Osteocyte (in vitro differentiated cells): Measurements from ENCODE around the gene DCST2. TPM values are rescaled to one million over a fixed set of nuclear protein-coding genes. Genes with fewer than 3 reads are reported as not detected.
A peak's percentile ranks its signal among the peaks of the same experiment; 100 is the strongest.
"Not testable (repeated sequence)": the region's sequence is repeated elsewhere in the genome, so short reads cannot be mapped to it uniquely, and the experiment has no call there.

ENCODE experiments used
- DNase-seq: peaks from one replicate; pipeline ENCODE4 v3.0.0; 2021; ENCODE audit warnings: mixed read lengths; ENCODE audit not compliant: unreplicated experiment; ENCODE audit errors: extremely low spot score
- H3K27ac Mint-ChIP-seq: one replicate; pipeline ENCODE4 v1.8.0; 2021; ENCODE audit warnings: mild to moderate bottlenecking, mixed read lengths; ENCODE audit not compliant: unreplicated experiment
- H3K27me3 Mint-ChIP-seq: one replicate; pipeline ENCODE4 v1.8.0; 2021; ENCODE audit warnings: mixed read lengths; ENCODE audit not compliant: unreplicated experiment
- H3K36me3 Mint-ChIP-seq: one replicate; pipeline ENCODE4 v1.8.0; 2021; ENCODE audit warnings: mixed read lengths; ENCODE audit not compliant: unreplicated experiment
- H3K4me1 Mint-ChIP-seq: one replicate; pipeline ENCODE4 v1.8.0; 2021; ENCODE audit warnings: mixed read lengths; ENCODE audit not compliant: unreplicated experiment
- H3K4me3 Mint-ChIP-seq: one replicate; pipeline ENCODE4 v1.8.0; 2021; ENCODE audit warnings: mild to moderate bottlenecking, moderate library complexity, mixed read lengths; ENCODE audit not compliant: unreplicated experiment
- H3K9me3 Mint-ChIP-seq: one replicate; pipeline ENCODE4 v1.8.0; 2021; ENCODE audit warnings: mixed read lengths; ENCODE audit not compliant: unreplicated experiment
- total RNA-seq: library from RNA; stranded (reverse); gene quantifications from 2 replicates; pipeline ENCODE4 v1.2.1, GENCODE V29; 2021
- TF ChIP-seq, protein P1 (sequence below): fragments of 200-600 bp; sonication (generic); IDR thresholded peaks from 2 replicates; pipeline ENCODE4 v1.5.0; 2021; ENCODE audit warnings: antibody characterized with exemption, mild to moderate bottlenecking, moderate library complexity

Gene DCST2
- total RNA-seq, 1 donor from 2014 or later = 0.75 TPM

DNA sequence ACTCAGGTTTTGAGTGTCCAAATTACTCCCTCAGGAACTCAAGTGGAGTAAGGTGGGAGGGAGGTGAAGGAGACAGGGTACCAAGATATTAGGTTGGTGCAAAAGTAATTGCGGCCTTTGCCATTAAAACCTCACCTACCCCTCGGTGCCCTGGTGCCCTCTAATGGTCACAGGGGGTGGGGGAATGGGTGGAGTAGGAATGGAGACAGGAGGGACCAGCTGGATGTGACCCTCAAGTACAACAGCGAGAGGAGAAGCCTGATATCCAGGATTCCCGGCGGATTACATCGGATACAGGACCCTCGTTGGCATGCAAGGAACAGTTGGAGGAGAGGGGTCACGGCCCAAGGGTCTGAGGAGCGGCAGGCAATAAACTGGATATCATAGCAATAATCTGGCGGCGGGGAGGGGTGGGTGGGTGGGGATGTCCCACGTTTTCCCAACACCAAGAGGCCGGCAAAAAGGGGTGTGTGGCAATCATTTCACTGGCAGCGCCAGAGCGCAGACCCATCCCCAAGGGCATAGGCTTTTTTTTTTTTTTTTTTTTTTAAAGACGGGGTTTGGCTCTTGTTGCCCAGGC is 35.3 kb downstream of the DCST2 start:
- Mint-ChIP-seq H3K4me3 (no peak overlapping the region), H3K9me3 (no peaks in the 10 kb centered on the region), H3K27me3 (no peaks in the 10 kb centered on the region), H3K27ac (no peak overlapping the region), H3K4me1 (peaks cover 17% of the 10 kb centered on the region), H3K36me3 (no peaks in the 10 kb centered on the region)
- DNase-seq = no peak
- TF ChIP-seq, protein P1, sequence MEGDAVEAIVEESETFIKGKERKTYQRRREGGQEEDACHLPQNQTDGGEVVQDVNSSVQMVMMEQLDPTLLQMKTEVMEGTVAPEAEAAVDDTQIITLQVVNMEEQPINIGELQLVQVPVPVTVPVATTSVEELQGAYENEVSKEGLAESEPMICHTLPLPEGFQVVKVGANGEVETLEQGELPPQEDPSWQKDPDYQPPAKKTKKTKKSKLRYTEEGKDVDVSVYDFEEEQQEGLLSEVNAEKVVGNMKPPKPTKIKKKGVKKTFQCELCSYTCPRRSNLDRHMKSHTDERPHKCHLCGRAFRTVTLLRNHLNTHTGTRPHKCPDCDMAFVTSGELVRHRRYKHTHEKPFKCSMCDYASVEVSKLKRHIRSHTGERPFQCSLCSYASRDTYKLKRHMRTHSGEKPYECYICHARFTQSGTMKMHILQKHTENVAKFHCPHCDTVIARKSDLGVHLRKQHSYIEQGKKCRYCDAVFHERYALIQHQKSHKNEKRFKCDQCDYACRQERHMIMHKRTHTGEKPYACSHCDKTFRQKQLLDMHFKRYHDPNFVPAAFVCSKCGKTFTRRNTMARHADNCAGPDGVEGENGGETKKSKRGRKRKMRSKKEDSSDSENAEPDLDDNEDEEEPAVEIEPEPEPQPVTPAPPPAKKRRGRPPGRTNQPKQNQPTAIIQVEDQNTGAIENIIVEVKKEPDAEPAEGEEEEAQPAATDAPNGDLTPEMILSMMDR = no peak

DNA sequence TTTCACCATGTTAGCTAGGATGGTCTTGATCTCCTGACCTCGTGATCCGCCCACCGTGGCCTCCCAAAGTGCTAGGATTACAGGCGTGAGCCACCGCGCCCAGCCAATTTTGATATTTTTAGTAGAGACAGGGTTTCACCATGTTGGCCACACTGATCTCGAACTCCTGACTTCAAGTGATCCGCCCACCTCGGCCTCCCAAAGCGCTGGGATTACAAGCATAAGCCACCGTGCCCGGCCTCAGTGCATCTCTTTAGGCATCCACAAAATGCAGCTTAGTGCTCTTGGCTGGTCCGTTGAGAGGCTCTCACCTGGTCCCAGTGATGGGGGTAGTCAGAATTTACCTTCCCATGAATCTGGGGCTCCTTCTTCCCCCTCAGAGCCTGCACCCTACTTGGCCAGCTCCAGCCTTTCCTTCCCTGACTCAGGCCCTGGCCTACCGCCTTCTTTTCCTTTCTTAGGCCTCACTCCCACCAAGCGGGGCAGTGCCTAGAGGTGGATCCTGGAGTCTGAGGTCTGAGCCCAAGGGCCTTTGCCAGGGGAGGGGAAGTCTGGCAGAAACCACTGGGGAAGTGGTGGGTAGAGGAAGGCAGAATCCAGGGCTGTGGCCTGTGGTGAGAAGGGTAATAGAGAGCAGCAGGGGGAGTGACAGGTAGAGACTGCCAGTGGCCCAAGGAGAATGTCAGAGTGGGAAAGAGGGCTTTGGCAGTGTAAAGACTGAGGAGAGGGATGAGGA is 36.4 kb downstream of the DCST2 start:
- no peak for DNase-seq
- H3K4me3 Mint-ChIP-seq = no peak overlapping the region
- peaks cover 22% of the 10 kb centered on the region for H3K4me1 Mint-ChIP-seq
- H3K27ac Mint-ChIP-seq = no peak overlapping the region
- no peaks in the 10 kb centered on the region for H3K9me3 Mint-ChIP-seq
- H3K27me3 Mint-ChIP-seq = no peaks in the 10 kb centered on the region
- TF ChIP-seq, protein P1 = no peak
- no peaks in the 10 kb centered on the region for H3K36me3 Mint-ChIP-seq

DNA sequence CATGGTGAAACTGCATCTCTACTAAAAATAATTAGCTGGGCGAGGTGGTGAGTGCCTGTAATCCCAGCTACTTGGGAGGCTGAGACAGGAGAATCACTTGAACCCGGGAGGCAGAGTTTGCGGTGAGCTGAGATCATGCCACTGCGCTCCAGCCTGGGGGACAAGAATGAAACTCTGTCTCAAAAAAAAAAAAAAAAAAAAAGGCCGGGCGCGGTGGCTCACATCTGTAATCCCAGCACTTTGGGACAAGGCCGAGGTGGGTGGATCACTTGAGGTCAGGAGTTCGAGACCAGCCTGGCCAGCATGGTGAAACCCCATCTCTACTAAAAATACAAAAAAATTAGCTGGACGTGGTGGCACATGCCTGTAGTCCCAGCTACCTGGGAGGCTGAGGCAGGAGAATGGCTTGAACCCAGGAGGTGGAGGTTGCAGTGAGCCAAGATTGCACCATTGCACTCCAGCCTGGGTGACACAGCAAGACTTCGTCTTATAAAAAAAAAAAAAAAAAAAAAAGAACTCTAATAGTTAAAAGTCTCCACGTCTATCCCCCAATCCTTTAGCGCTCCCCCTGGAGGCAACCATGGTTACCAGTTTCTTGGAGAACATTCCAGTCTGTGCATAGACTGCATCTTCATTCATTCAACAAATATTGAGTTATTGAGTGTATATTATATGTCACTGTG is 38.1 kb downstream of the DCST2 start:
- not testable (repeated sequence) for DNase-seq

DNA sequence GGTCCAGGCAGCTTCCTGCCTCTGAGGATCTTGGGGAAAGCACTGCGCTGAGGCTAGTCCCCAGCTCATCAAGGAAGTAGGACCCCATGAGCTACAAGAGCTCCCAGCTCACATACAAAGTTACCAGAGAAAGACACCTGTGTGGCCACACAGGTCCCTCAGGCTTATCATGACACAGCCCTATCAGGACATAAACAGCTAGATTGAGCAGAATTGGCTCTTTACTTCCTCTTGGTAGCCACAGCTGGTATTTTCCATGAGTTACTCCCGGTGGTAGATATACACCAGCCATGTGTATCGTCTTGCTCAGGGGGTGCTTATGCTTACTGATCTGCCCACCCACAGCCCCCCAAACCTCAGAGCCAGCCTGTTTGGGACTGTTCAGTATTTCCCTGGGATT is 39.0 kb downstream of the DCST2 start:
- TF ChIP-seq, protein P1 = no peak
- H3K36me3 Mint-ChIP-seq = no peaks in the 10 kb centered on the region
- H3K27me3 Mint-ChIP-seq = no peaks in the 10 kb centered on the region
- peaks cover 15% of the 10 kb centered on the region for H3K4me1 Mint-ChIP-seq
- no peak for DNase-seq
- no peaks in the 10 kb centered on the region for H3K9me3 Mint-ChIP-seq
- H3K4me3 Mint-ChIP-seq = no peak overlapping the region
- H3K27ac Mint-ChIP-seq = no peak overlapping the region

More for the DNA sequence above, 38.1 kb downstream of the DCST2 start:
- TF ChIP-seq, protein P1 = peak; percentile 58
- not testable (repeated sequence) for H3K4me3 Mint-ChIP-seq, H3K9me3 Mint-ChIP-seq, H3K27me3 Mint-ChIP-seq, H3K36me3 Mint-ChIP-seq
- peaks cover 22% of the 10 kb centered on the region for H3K4me1 Mint-ChIP-seq
- H3K27ac Mint-ChIP-seq = peak overlapping the region; percentile 18

DNA sequence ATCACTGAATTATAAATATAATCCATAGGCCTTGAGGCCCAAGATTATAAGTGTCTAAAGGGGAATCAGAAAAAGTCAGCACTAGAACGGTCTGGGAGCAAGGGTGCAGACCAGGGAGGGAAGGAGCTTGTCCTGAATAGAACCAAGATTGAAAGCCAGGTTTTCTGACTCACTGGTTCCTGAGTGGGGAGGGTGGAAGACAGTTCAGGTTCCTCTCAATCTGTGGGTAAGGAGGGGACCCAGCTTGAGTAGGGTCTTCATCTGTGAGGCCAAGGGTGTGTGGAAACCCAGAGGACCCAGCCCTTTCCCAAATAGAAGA is 39.4 kb downstream of the DCST2 start:
- no peak for DNase-seq
- Mint-ChIP-seq H3K36me3 (peaks cover 2% of the 10 kb centered on the region), H3K27ac (no peak overlapping the region), H3K4me3 (no peak overlapping the region), H3K4me1 (peaks cover 14% of the 10 kb centered on the region), H3K27me3 (no peaks in the 10 kb centered on the region), H3K9me3 (no peaks in the 10 kb centered on the region)
- TF ChIP-seq, protein P1 = no peak
